ENCODE data around the gene RFNG.

DNA sequence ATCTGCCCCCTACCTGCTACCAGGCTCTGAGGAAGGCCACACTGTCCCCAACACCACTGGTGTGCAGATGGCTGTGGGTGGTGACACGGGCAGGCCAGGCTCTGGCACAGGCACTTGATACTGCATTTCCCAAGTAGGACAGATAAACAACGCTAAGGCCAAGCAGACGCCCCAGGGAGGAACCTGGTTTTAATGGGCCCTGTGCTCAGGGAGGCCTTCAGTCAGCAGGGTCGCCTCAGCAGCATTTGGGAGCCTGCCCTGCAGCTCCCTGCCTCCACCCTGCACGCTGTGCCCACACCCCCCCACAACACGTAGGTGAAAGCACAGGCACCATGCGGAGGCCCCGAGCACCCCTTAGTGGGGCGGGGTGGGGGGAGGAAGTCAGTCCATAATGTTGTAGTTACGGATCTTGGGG is 49.7 kb upstream of the RFNG start:
- TF ChIP-seq, protein P1, sequence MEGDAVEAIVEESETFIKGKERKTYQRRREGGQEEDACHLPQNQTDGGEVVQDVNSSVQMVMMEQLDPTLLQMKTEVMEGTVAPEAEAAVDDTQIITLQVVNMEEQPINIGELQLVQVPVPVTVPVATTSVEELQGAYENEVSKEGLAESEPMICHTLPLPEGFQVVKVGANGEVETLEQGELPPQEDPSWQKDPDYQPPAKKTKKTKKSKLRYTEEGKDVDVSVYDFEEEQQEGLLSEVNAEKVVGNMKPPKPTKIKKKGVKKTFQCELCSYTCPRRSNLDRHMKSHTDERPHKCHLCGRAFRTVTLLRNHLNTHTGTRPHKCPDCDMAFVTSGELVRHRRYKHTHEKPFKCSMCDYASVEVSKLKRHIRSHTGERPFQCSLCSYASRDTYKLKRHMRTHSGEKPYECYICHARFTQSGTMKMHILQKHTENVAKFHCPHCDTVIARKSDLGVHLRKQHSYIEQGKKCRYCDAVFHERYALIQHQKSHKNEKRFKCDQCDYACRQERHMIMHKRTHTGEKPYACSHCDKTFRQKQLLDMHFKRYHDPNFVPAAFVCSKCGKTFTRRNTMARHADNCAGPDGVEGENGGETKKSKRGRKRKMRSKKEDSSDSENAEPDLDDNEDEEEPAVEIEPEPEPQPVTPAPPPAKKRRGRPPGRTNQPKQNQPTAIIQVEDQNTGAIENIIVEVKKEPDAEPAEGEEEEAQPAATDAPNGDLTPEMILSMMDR (IDR thresholded peaks at IDR 0.05): no peak
- no peak for TF ChIP-seq POLR2A (IDR thresholded peaks at IDR 0.05)
